Stimulated activated memory B cell treated with anti-CD40 and anti-IgM and Interleukin-4, amounts not matched to agents 10 μg/mL and 1 μg/mL and 100 μg/mL, for 72 hours (primary cell): ENCODE measurements around the gene ADAMTS8.
A peak's percentile ranks its signal among the peaks of the same experiment; 100 is the strongest.

Source experiments
- ATAC-seq: fragments of 150-1000 bp; cut with Tn5 transposase; 2 replicates; pipeline ENCODE4 v1.10.0; 2021
- H3K27ac Mint-ChIP-seq: one replicate; pipeline ENCODE4 v1.8.0; 2022; ENCODE audit warnings: mild to moderate bottlenecking, mixed read lengths
- H3K27me3 Mint-ChIP-seq: one replicate; pipeline ENCODE4 v1.8.0; 2022; ENCODE audit warnings: mixed read lengths
- H3K36me3 Mint-ChIP-seq: one replicate; pipeline ENCODE4 v1.8.0; 2022; ENCODE audit warnings: mixed read lengths
- H3K4me1 Mint-ChIP-seq: one replicate; pipeline ENCODE4 v1.8.0; 2022; ENCODE audit warnings: mixed read lengths
- H3K4me3 Mint-ChIP-seq: one replicate; pipeline ENCODE4 v1.8.0; 2022; ENCODE audit warnings: mild to moderate bottlenecking, moderate library complexity, mixed read lengths
- H3K9me3 Mint-ChIP-seq: one replicate; pipeline ENCODE4 v1.8.0; 2022; ENCODE audit warnings: mixed read lengths

Gene ADAMTS8

GRCh38 chr11:130467116-130467900 lies 38.9 kb upstream of the ADAMTS8 start:
- Mint-ChIP-seq H3K27ac (no peak overlapping the region), H3K4me1 (no peaks in the 10 kb centered on the region), H3K27me3 (no peaks in the 10 kb centered on the region), H3K36me3 (no peaks in the 10 kb centered on the region), H3K4me3 (no peak overlapping the region), H3K9me3 (no peaks in the 10 kb centered on the region)
- ATAC-seq, result no peak

GRCh38 chr11:130465263-130465662 lies 36.9 kb upstream of the ADAMTS8 start:
- ATAC-seq, result no peak
- H3K4me1 Mint-ChIP-seq, result no peaks in the 10 kb centered on the region
- no peak overlapping the region for H3K27ac Mint-ChIP-seq

GRCh38 chr11:130464291-130464812 lies 35.9 kb upstream of the ADAMTS8 start:
- no peaks in the 10 kb centered on the region for H3K9me3 Mint-ChIP-seq
- no peaks in the 10 kb centered on the region for H3K4me1 Mint-ChIP-seq
- H3K27me3 Mint-ChIP-seq, result peaks cover 13% of the 10 kb centered on the region
- H3K27ac Mint-ChIP-seq, result no peak overlapping the region
- no peak for ATAC-seq
- H3K4me3 Mint-ChIP-seq, result no peak overlapping the region
- H3K36me3 Mint-ChIP-seq, result no peaks in the 10 kb centered on the region

More at GRCh38 chr11:130465263-130465662, 36.9 kb upstream of the ADAMTS8 start:
- Mint-ChIP-seq H3K36me3 (no peaks in the 10 kb centered on the region), H3K4me3 (no peak overlapping the region), H3K9me3 (no peaks in the 10 kb centered on the region), H3K27me3 (peaks cover 13% of the 10 kb centered on the region)

GRCh38 chr11:130462931-130463330 lies 34.5 kb upstream of the ADAMTS8 start:
- no peaks in the 10 kb centered on the region for H3K4me1 Mint-ChIP-seq
- H3K36me3 Mint-ChIP-seq, result no peaks in the 10 kb centered on the region
- no peak overlapping the region for H3K27ac Mint-ChIP-seq
- peaks cover 13% of the 10 kb centered on the region for H3K27me3 Mint-ChIP-seq
- H3K9me3 Mint-ChIP-seq, result no peaks in the 10 kb centered on the region
- no peak overlapping the region for H3K4me3 Mint-ChIP-seq
- ATAC-seq, result no peak

- H3K27me3 Mint-ChIP-seq, result peaks cover 13% of the 10 kb centered on the region
- no peaks in the 10 kb centered on the region for H3K4me1 Mint-ChIP-seq
- H3K4me3 Mint-ChIP-seq, result no peak overlapping the region
- no peaks in the 10 kb centered on the region for H3K36me3 Mint-ChIP-seq
- no peak overlapping the region for H3K27ac Mint-ChIP-seq
- ATAC-seq, result peak; percentile 4
- H3K9me3 Mint-ChIP-seq, result no peaks in the 10 kb centered on the region
Observed at GRCh38 chr11:130462101-130462885, 33.9 kb upstream of the ADAMTS8 start.

GRCh38 chr11:130459521-130459920 lies 31.1 kb upstream of the ADAMTS8 start:
- no peaks in the 10 kb centered on the region for H3K4me1 Mint-ChIP-seq
- H3K27ac Mint-ChIP-seq, result no peak overlapping the region
- H3K27me3 Mint-ChIP-seq, result peaks cover 13% of the 10 kb centered on the region
- no peaks in the 10 kb centered on the region for H3K36me3 Mint-ChIP-seq
- ATAC-seq, result no peak
- no peaks in the 10 kb centered on the region for H3K9me3 Mint-ChIP-seq
- no peak overlapping the region for H3K4me3 Mint-ChIP-seq

GRCh38 chr11:130458410-130458729 lies 30.0 kb upstream of the ADAMTS8 start:
- H3K4me3 Mint-ChIP-seq, result no peak overlapping the region
- no peaks in the 10 kb centered on the region for H3K9me3 Mint-ChIP-seq
- H3K27me3 Mint-ChIP-seq, result peaks cover 25% of the 10 kb centered on the region
- H3K27ac Mint-ChIP-seq, result no peak overlapping the region
- no peak for ATAC-seq
- H3K4me1 Mint-ChIP-seq, result no peaks in the 10 kb centered on the region
- H3K36me3 Mint-ChIP-seq, result no peaks in the 10 kb centered on the region

GRCh38 chr11:130457623-130458409 lies 29.4 kb upstream of the ADAMTS8 start:
- no peak overlapping the region for H3K4me3 Mint-ChIP-seq
- H3K4me1 Mint-ChIP-seq, result no peaks in the 10 kb centered on the region

GRCh38 chr11:130456286-130456685 lies 27.9 kb upstream of the ADAMTS8 start:
- ATAC-seq, result no peak
- Mint-ChIP-seq H3K4me3 (no peak overlapping the region), H3K27me3 (peaks cover 28% of the 10 kb centered on the region)

More at GRCh38 chr11:130457623-130458409, 29.4 kb upstream of the ADAMTS8 start:
- no peak overlapping the region for H3K27ac Mint-ChIP-seq
- H3K27me3 Mint-ChIP-seq, result peaks cover 30% of the 10 kb centered on the region
- ATAC-seq, result no peak
- no peaks in the 10 kb centered on the region for H3K9me3 Mint-ChIP-seq
- H3K36me3 Mint-ChIP-seq, result no peaks in the 10 kb centered on the region

GRCh38 chr11:130455483-130456127 lies 27.2 kb upstream of the ADAMTS8 start:
- peaks cover 22% of the 10 kb centered on the region for H3K27me3 Mint-ChIP-seq

More at GRCh38 chr11:130456286-130456685, 27.9 kb upstream of the ADAMTS8 start:
- Mint-ChIP-seq H3K36me3 (no peaks in the 10 kb centered on the region), H3K9me3 (no peaks in the 10 kb centered on the region), H3K27ac (no peak overlapping the region), H3K4me1 (no peaks in the 10 kb centered on the region)

GRCh38 chr11:130454491-130455252 lies 26.3 kb upstream of the ADAMTS8 start:
- no peak overlapping the region for H3K27ac Mint-ChIP-seq
- no peak overlapping the region for H3K4me3 Mint-ChIP-seq
- peaks cover 5% of the 10 kb centered on the region for H3K4me1 Mint-ChIP-seq
- H3K9me3 Mint-ChIP-seq, result no peaks in the 10 kb centered on the region
- H3K27me3 Mint-ChIP-seq, result peaks cover 25% of the 10 kb centered on the region
- no peak for ATAC-seq
- H3K36me3 Mint-ChIP-seq, result no peaks in the 10 kb centered on the region

More at GRCh38 chr11:130455483-130456127, 27.2 kb upstream of the ADAMTS8 start:
- Mint-ChIP-seq H3K27ac (no peak overlapping the region), H3K36me3 (no peaks in the 10 kb centered on the region), H3K4me3 (no peak overlapping the region), H3K4me1 (no peaks in the 10 kb centered on the region), H3K9me3 (no peaks in the 10 kb centered on the region)
- no peak for ATAC-seq

- Mint-ChIP-seq H3K4me3 (no peak overlapping the region), H3K4me1 (peaks cover 9% of the 10 kb centered on the region), H3K27ac (no peak overlapping the region), H3K27me3 (peaks cover 42% of the 10 kb centered on the region), H3K9me3 (no peaks in the 10 kb centered on the region), H3K36me3 (no peaks in the 10 kb centered on the region)
- ATAC-seq, result no peak
Observed at GRCh38 chr11:130452940-130453339, 24.5 kb upstream of the ADAMTS8 start.

GRCh38 chr11:130452176-130452575 lies 23.8 kb upstream of the ADAMTS8 start:
- ATAC-seq, result no peak
- Mint-ChIP-seq H3K27ac (no peak overlapping the region), H3K9me3 (no peaks in the 10 kb centered on the region), H3K4me3 (no peak overlapping the region), H3K36me3 (no peaks in the 10 kb centered on the region), H3K27me3 (peaks cover 48% of the 10 kb centered on the region), H3K4me1 (peaks cover 11% of the 10 kb centered on the region)
